GM19452 (cell line): Measurements from ENCODE around the gene LHX8.
"Not testable (repeated sequence)": the region's sequence is repeated elsewhere in the genome, so short reads cannot be mapped to it uniquely, and the experiment has no call there.

Source experiments
- ATAC-seq: cut with Tn5 transposase; IDR thresholded peaks from one replicate; pipeline ENCODE4 v1.9.1; 2021; ENCODE audit not compliant: unreplicated experiment

The LHX8 gene

GRCh38 chr1:75133750-75134646 is at the start of gene LHX8:
Gene LHX8, plus strand, starts transcription at chr1:75134388. Its CDS starts 2,227 bp downstream, at chr1:75136615.
- no peak for ATAC-seq

GRCh38 chr1:75085931-75086330 is 48.3 kb upstream of the LHX8 start:
- no peak for ATAC-seq

- ATAC-seq, result no peak
Measured at GRCh38 chr1:75087278-75087677, 46.9 kb upstream of the LHX8 start.

GRCh38 chr1:75092141-75092540 is 42.0 kb upstream of the LHX8 start:
- no peak for ATAC-seq

GRCh38 chr1:75097654-75098053 is 36.5 kb upstream of the LHX8 start:
- no peak for ATAC-seq

- ATAC-seq, result no peak
Measured at GRCh38 chr1:75099581-75099980, 34.6 kb upstream of the LHX8 start.

- no peak for ATAC-seq
Measured at GRCh38 chr1:75100481-75101092, 33.6 kb upstream of the LHX8 start.

GRCh38 chr1:75112362-75112951 is 21.7 kb upstream of the LHX8 start:
- not testable (repeated sequence) for ATAC-seq

GRCh38 chr1:75115654-75116053 is 18.5 kb upstream of the LHX8 start:
- no peak for ATAC-seq

- ATAC-seq, result no peak
Measured at GRCh38 chr1:75123756-75124155, 10.4 kb upstream of the LHX8 start.

- no peak for ATAC-seq
Measured at GRCh38 chr1:75124510-75124909, 9.7 kb upstream of the LHX8 start.

GRCh38 chr1:75125161-75125726 is 8.9 kb upstream of the LHX8 start:
- no peak for ATAC-seq

GRCh38 chr1:75126611-75127101 is 7.5 kb upstream of the LHX8 start:
- no peak for ATAC-seq

GRCh38 chr1:75127916-75128717 is 6.1 kb upstream of the LHX8 start:
- ATAC-seq, result no peak

GRCh38 chr1:75129660-75129982 is 4.6 kb upstream of the LHX8 start:
- ATAC-seq, result no peak

GRCh38 chr1:75129983-75130789 is 4.0 kb upstream of the LHX8 start:
- ATAC-seq, result no peak

GRCh38 chr1:75130865-75131564 is 3.2 kb upstream of the LHX8 start:
- ATAC-seq, result no peak

GRCh38 chr1:75131565-75132241 is 2.5 kb upstream of the LHX8 start:
- no peak for ATAC-seq
